SK-N-SH (cell line): ENCODE data around the gene ZMYND15. TPM values are rescaled to one million over a fixed set of nuclear protein-coding genes. Genes with fewer than 3 reads are reported as not detected.

ENCODE experiments used
- CTCF ChIA-PET: fragments of 300-600, 350-600 bp; formaldehyde crosslinking; extraction: SDS; loops from one replicate; lab custom pipeline; 2021; lab: Yijun Ruan, JAX
- POLR2A ChIA-PET: fragments of 350-600 bp; sonication (Branson Sonifier 250); formaldehyde crosslinking; extraction: SDS; loops from one replicate; lab custom pipeline; 2020; ENCODE audit warnings: antibody characterized with exemption, inconsistent platforms; lab: Yijun Ruan, JAX
- DNase-seq: peaks from one replicate; pipeline ENCODE4 v3.0.0; 2012
- H2AFZ ChIP-seq: fragments of 200-600 bp; sonication (generic); 2 replicates; pipeline ENCODE4 v1.8.1; 2016; ENCODE audit warnings: antibody characterized with exemption, mild to moderate bottlenecking, low read depth
- H3F3A ChIP-seq: fragments of 200-600 bp; sonication (generic); replicated peaks from 2 replicates; pipeline ENCODE3; 2016; ENCODE audit warnings: antibody characterized with exemption, mild to moderate bottlenecking; ENCODE audit not compliant: insufficient read depth
- H3K27ac ChIP-seq, 2 experiments: fragments of 200-500 bp in 1 of 2; fragments of 200-600 bp in 1 of 2; sonication (Bioruptor generic) in 1 of 2; sonication (generic), shearing (Covaris generic) in 1 of 2; 2 replicates each; pipeline versions ENCODE4 v1.5.1 to v1.6.1; 2014 to 2016; ENCODE audit warnings: low read depth in 2 of 2, inconsistent platforms in 1 of 2, low read length in 1 of 2, mild to moderate bottlenecking in 1 of 2, mixed read lengths in 1 of 2
- H3K27me3 ChIP-seq: fragments of 200-600 bp; sonication (generic), shearing (Covaris generic); 2 replicates; pipeline ENCODE4 v1.6.1; 2016; ENCODE audit warnings: mixed run types; ENCODE audit not compliant: insufficient read depth
- H3K36me3 ChIP-seq, 2 experiments: fragments of 200-500 bp in 1 of 2; fragments of 200-600 bp in 1 of 2; sonication (Bioruptor generic) in 1 of 2; sonication (generic) in 1 of 2; replicated peaks in 1 of 2; 2 replicates each; pipeline versions ENCODE3 to v1.5.1; 2014 to 2016; ENCODE audit warnings: low read length in 1 of 2, mild to moderate bottlenecking in 1 of 2; ENCODE audit not compliant: insufficient read depth in 2 of 2, control insufficient read depth in 1 of 2
- H3K4me1 ChIP-seq, 2 experiments: fragments of 200-500 bp in 1 of 2; fragments of 200-600 bp in 1 of 2; sonication (Bioruptor generic) in 1 of 2; sonication (generic), shearing (Covaris generic) in 1 of 2; 2 replicates each; pipeline versions ENCODE4 v1.5.1 to v1.6.1; 2014 to 2016; ENCODE audit warnings: low read depth in 1 of 2, low read length in 1 of 2, mixed run types in 1 of 2; ENCODE audit not compliant: insufficient read depth in 2 of 2, control insufficient read depth in 1 of 2
- H3K4me2 ChIP-seq: fragments of 200-600 bp; sonication (generic), shearing (Covaris generic); 2 replicates; pipeline ENCODE4 v1.6.1; 2017; ENCODE audit warnings: mixed run types
- H3K4me3 ChIP-seq, 2 experiments: fragments of 200-500 bp in 1 of 2; fragments of 200-600 bp in 1 of 2; sonication (Bioruptor generic) in 1 of 2; sonication (generic), shearing (Covaris generic) in 1 of 2; 2 replicates each; pipeline versions ENCODE4 v1.5.1 to v1.8.1; 2014 to 2016; ENCODE audit warnings: low read depth in 2 of 2, inconsistent platforms in 1 of 2, low read length in 1 of 2, mild to moderate bottlenecking in 1 of 2, mixed read lengths in 1 of 2, moderate library complexity in 1 of 2
- H3K79me2 ChIP-seq: fragments of 200-600 bp; sonication (generic); 2 replicates; pipeline ENCODE4 v1.8.1; 2017; ENCODE audit warnings: mild to moderate bottlenecking; ENCODE audit not compliant: insufficient read depth
- H3K9ac ChIP-seq: fragments of 200-600 bp; sonication (generic); 2 replicates; pipeline ENCODE4 v1.6.1; 2017; ENCODE audit warnings: mixed run types
- H3K9me2 ChIP-seq: fragments of 200-600 bp; sonication (generic); 2 replicates; pipeline ENCODE4 v1.6.1; 2017; ENCODE audit warnings: mixed run types
- H3K9me3 ChIP-seq: fragments of 200-600 bp; sonication (generic); 2 replicates; pipeline ENCODE4 v1.6.1; 2017; ENCODE audit warnings: mixed run types, mild to moderate bottlenecking, moderate library complexity
- H4K20me1 ChIP-seq: fragments of 200-600 bp; sonication (generic); 2 replicates; pipeline ENCODE4 v1.6.1; 2017; ENCODE audit warnings: mild to moderate bottlenecking, mixed run types; ENCODE audit not compliant: insufficient read depth
- FOSL2 ChIP-seq: IDR thresholded peaks from 2 replicates; pipeline ENCODE4 v1.4.0; 2012; ENCODE audit warnings: low read depth, mild to moderate bottlenecking, moderate library complexity, borderline replicate concordance
- FOXJ3 ChIP-seq: sonication (generic); formaldehyde crosslinking; IDR thresholded peaks from 2 replicates; pipeline ENCODE4 v1.5.1; 2020; ENCODE audit warnings: mild to moderate bottlenecking, missing genetic modification reagents
- GABPA ChIP-seq: IDR thresholded peaks from 2 replicates; pipeline ENCODE4 v1.4.0; 2012; ENCODE audit warnings: low read depth, mild to moderate bottlenecking
- GATA2 ChIP-seq: sonication (generic); formaldehyde crosslinking; IDR thresholded peaks from 2 replicates; pipeline ENCODE4 v1.5.0; 2020; ENCODE audit warnings: mild to moderate bottlenecking, missing genetic modification reagents
- MXI1 ChIP-seq: IDR thresholded peaks from 2 replicates; pipeline ENCODE4 v1.6.1; 2012; ENCODE audit warnings: mild to moderate bottlenecking, low read depth, low read length, improper control_type of control experiment
- POLR2AphosphoS5 ChIP-seq: IDR thresholded peaks from 2 replicates; pipeline ENCODE4 v1.6.1; 2012; ENCODE audit warnings: low read depth, low read length
- RAD21 ChIP-seq: IDR thresholded peaks from 2 replicates; pipeline ENCODE4 v1.6.1; 2012; ENCODE audit warnings: mild to moderate bottlenecking, low read length
- RCOR1 ChIP-seq: fragments of 150-350 bp; IDR thresholded peaks from 2 replicates; pipeline ENCODE4 v1.6.1; 2017; ENCODE audit warnings: antibody characterized with exemption, low read length
- RFX5 ChIP-seq: IDR thresholded peaks from 2 replicates; pipeline ENCODE4 v1.6.1; 2012; ENCODE audit warnings: mild to moderate bottlenecking, improper control_type of control experiment, low read length
- RXRA ChIP-seq: IDR thresholded peaks from 2 replicates; pipeline ENCODE4 v1.4.0; 2012; ENCODE audit warnings: low read depth, mild to moderate bottlenecking, borderline replicate concordance
- SMC3 ChIP-seq: IDR thresholded peaks from 2 replicates; pipeline ENCODE4 v1.6.1; 2012; ENCODE audit warnings: low read depth, low read length, improper control_type of control experiment
- TCF12 ChIP-seq: IDR thresholded peaks from 2 replicates; pipeline ENCODE4 v1.4.0; 2012
- TEAD4 ChIP-seq: IDR thresholded peaks from 2 replicates; pipeline ENCODE4 v1.4.0; 2012; ENCODE audit warnings: mild to moderate bottlenecking, borderline replicate concordance; ENCODE audit not compliant: insufficient read depth
- WGBS: methylation state at CpG from one replicate; pipeline ENCODE4 v1.1.6; 2017; ENCODE audit warnings: low lambda C conversion rate; 5-methylcytosine and 5-hydroxymethylcytosine counted together
- polyA plus RNA-seq, 3 experiments: library from polyadenylated mRNA; depleted of rRNA; stranded (reverse); fragments of >200 nt; gene quantifications; 2 replicates each; pipeline ENCODE4 v1.2.3, GENCODE V29; 2012
- TF ChIP-seq, protein P1 (sequence below): IDR thresholded peaks from 2 replicates; pipeline ENCODE4 v1.4.0; 2012; ENCODE audit warnings: low read depth, borderline replicate concordance
- TF ChIP-seq, protein P2 (sequence below): IDR thresholded peaks from 2 replicates; pipeline ENCODE4; 2012

Gene ZMYND15
- polyA plus RNA-seq, 1 of the 3 experiments (the other 2 are of a cell fraction), result 0.08 TPM

DNA sequence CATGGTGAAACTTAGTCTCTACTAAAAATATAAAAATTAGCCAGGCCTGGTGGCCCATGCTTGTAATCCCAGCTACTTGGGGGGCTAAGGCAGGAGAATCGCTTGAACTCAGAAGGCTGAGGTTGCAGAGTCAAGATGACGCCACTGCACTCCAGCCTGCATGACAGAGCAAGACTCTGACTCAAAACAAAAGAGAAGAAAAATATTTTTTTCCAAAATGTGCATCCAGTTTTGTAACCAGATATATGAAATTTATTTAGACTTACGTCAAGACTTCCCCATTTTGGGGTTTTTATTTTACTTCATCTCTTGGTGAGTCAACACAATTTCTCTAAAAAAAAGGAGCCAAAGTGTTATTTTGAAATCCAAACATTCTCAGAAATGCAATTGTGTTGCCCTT lies 26.6 kb downstream of the ZMYND15 start:
- Histone ChIP-seq H3K36me3 (no peaks in the 10 kb centered on the region), H3K79me2 (no peaks in the 10 kb centered on the region), H3K9ac (no peak overlapping the region), H3K27me3 (peaks cover 31% of the 10 kb centered on the region; the same call in 1 of the 2 replicates), H3F3A (no peaks in the 10 kb centered on the region), H3K4me3 (no peak overlapping the region), H3K27ac (no peak overlapping the region), H3K4me2 (no peak overlapping the region), H4K20me1 (no peaks in the 10 kb centered on the region), H3K9me2 (no peaks in the 10 kb centered on the region), H3K9me3 (no peaks in the 10 kb centered on the region), H2AFZ (no peak overlapping the region), H3K4me1 (no peaks in the 10 kb centered on the region)
- ChIA-PET POLR2A (no interaction called here), CTCF (interaction anchor here (0.9 to 1.5 kb wide), 2 partner anchors 115 to 137 kb away, joined by 3 read pairs; partner anchors contain the start of gene CHRNE)
- TF ChIP-seq TCF12, result no peak
- WGBS, result 50% methylated on average over 3 of the region's 3 CpGs
- DNase-seq, result no peak

DNA sequence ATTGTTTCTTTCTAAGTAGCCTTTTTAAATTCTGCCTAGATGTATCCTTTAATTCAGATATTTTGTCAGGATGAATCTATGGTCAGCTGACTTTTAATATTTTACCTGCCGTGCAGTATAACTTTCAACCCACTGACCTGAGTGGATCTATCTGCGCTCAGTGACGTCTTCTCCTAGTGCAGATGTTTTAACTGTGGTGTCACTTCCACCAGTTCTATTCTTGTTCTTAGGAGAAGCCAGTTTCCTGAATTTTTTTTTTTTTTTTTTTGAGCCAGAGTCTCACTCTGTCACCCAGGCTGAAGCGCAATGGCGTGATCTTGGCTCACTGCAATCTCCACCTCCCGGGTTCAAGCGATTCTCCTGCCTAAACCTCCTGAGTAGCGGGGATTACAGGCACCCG lies 27.1 kb downstream of the ZMYND15 start:
- Histone ChIP-seq H3K9me2 (no peaks in the 10 kb centered on the region), H3K9me3 (no peaks in the 10 kb centered on the region), H3K4me1 (peaks cover 0 to 2% of the 10 kb centered on the region in 2 experiments; a peak in 1 of 4 replicates), H3K9ac (no peak overlapping the region), H3K27me3 (peaks cover 36% of the 10 kb centered on the region), H3K4me3 (no peak overlapping the region), H4K20me1 (no peaks in the 10 kb centered on the region), H3K36me3 (no peaks in the 10 kb centered on the region), H3K27ac (no peak overlapping the region), H3F3A (no peaks in the 10 kb centered on the region), H3K4me2 (no peak overlapping the region), H2AFZ (no peak overlapping the region), H3K79me2 (no peaks in the 10 kb centered on the region)
- ChIA-PET CTCF (interaction anchor here (0.9 to 1.5 kb wide), 4 partner anchors 23 to 136 kb away, joined by 3 read pairs; partner anchors contain the start of genes CHRNE and GLTPD2), POLR2A (no interaction called here)
- DNase-seq, result no peak
- TF ChIP-seq SMC3, result no peak
- WGBS, result 60% methylated on average over 9 of the region's 9 CpGs

DNA sequence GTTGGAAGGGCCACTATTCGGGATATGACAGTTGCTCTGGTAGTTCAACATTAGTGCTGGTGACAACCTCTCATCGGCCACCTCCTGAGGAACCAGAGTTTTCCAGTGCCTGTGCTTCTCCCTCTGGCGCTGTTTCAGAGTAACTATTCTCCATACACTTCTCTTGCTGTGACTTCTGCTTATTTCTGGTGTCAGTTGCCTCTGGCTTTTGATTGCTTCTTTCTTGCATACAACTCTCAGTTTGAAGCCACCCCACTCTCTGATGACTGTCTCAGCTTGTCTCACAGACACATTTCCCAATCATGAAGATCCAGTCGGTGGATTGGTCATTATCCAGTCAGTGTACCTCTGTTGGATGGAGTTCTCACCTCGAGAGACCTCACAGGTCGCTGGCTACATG lies 28.7 kb downstream of the ZMYND15 start:
- Histone ChIP-seq H3K9me3 (no peaks in the 10 kb centered on the region), H3K4me2 (no peak overlapping the region), H3K79me2 (no peaks in the 10 kb centered on the region), H3K27ac (no peak overlapping the region), H3F3A (no peaks in the 10 kb centered on the region), H3K36me3 (no peaks in the 10 kb centered on the region), H3K27me3 (peaks cover 44% of the 10 kb centered on the region), H3K4me1 (peaks cover 0 to 10% of the 10 kb centered on the region in 2 experiments; a peak in 1 of 4 replicates), H3K9ac (no peak overlapping the region), H4K20me1 (no peaks in the 10 kb centered on the region), H3K9me2 (no peaks in the 10 kb centered on the region), H3K4me3 (no peak overlapping the region), H2AFZ (no peak overlapping the region)
- WGBS, result 26% methylated on average over 6 of the region's 6 CpGs
- CTCF ChIA-PET, result interaction anchor here (0.7 to 1.6 kb wide), 3 partner anchors 18 to 121 kb away, joined by 3 to 6 read pairs (median 3); partner anchors contain the start of gene VMO1
- POLR2A ChIA-PET, result no interaction called here
- TF ChIP-seq RCOR1, result no peak
- TF ChIP-seq MXI1, result no peak
- no peak for TF ChIP-seq RFX5
- no peak for DNase-seq

DNA sequence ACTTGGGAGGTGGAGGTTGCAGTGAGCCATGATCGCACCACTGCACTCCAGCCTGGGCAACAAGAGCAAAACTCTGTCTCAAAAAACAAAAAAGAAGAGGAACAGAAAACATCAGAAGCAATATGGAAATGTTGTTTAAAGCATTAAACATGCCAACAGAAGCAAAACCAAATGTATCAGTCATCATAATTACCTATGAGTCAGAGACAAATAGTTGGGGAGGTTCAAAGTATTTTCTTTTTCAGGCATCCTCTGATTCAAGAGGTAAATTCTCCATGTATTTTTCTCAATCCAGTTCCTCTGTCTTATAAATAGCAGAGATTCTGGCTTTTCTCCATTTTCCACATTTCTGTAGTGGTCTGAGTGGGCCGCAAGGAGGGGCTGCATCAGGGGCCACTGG lies 30.0 kb downstream of the ZMYND15 start:
- H3F3A ChIP-seq, result no peaks in the 10 kb centered on the region
- DNase-seq, result no peak
- peaks cover 0 to 10% of the 10 kb centered on the region in 2 experiments; a peak in 1 of 4 replicates for H3K4me1 ChIP-seq
- H3K9me2 ChIP-seq, result no peaks in the 10 kb centered on the region
- WGBS, result 70% methylated on average over 2 of the region's 2 CpGs
- H4K20me1 ChIP-seq, result no peaks in the 10 kb centered on the region
- ChIA-PET CTCF (interaction anchor here (1.8 kb wide), 1 partner anchor 134 kb away, joined by 5 read pairs; the partner anchor contains the start of gene CHRNE), POLR2A (no interaction called here)
- no peak overlapping the region for H3K9ac ChIP-seq
- no peak overlapping the region for H2AFZ ChIP-seq
- no peaks in the 10 kb centered on the region for H3K36me3 ChIP-seq
- H3K4me2 ChIP-seq, result no peak overlapping the region
- H3K9me3 ChIP-seq, result no peaks in the 10 kb centered on the region
- no peaks in the 10 kb centered on the region for H3K79me2 ChIP-seq
- no peak overlapping the region for H3K27ac ChIP-seq
- peaks cover 36% of the 10 kb centered on the region for H3K27me3 ChIP-seq
- H3K4me3 ChIP-seq, result no peak overlapping the region
- TF ChIP-seq TEAD4, result no peak
- no peak for TF ChIP-seq FOXJ3 (CRISPR knock-in tag)
- TF ChIP-seq RAD21, result no peak
- TF ChIP-seq FOSL2, result peak; percentile 17; the same call in 1 of the 2 replicates
- no peak for TF ChIP-seq POLR2AphosphoS5
- TF ChIP-seq GATA2 (CRISPR knock-in tag), result no peak
- no peak for TF ChIP-seq GABPA
- no peak for TF ChIP-seq RCOR1
- no peak for TF ChIP-seq RXRA
- TF ChIP-seq, protein P1, sequence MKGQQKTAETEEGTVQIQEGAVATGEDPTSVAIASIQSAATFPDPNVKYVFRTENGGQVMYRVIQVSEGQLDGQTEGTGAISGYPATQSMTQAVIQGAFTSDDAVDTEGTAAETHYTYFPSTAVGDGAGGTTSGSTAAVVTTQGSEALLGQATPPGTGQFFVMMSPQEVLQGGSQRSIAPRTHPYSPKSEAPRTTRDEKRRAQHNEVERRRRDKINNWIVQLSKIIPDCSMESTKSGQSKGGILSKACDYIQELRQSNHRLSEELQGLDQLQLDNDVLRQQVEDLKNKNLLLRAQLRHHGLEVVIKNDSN, result no peak
- TF ChIP-seq, protein P2, sequence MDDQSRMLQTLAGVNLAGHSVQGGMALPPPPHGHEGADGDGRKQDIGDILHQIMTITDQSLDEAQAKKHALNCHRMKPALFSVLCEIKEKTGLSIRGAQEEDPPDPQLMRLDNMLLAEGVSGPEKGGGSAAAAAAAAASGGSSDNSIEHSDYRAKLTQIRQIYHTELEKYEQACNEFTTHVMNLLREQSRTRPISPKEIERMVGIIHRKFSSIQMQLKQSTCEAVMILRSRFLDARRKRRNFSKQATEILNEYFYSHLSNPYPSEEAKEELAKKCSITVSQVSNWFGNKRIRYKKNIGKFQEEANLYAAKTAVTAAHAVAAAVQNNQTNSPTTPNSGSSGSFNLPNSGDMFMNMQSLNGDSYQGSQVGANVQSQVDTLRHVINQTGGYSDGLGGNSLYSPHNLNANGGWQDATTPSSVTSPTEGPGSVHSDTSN, result peak; percentile 12; the same call in 1 of the 2 replicates
